IMR-90 (cell line): Measurements from ENCODE around the gene ASXL3.

ENCODE experiments used
- BHLHE40 ChIP-seq: fragments of 150-350 bp; IDR thresholded peaks from 2 replicates; pipeline ENCODE4 v1.6.1; 2016; ENCODE audit warnings: mild to moderate bottlenecking, low read depth, low read length
- CHD1 ChIP-seq: IDR thresholded peaks from 2 replicates; pipeline ENCODE4 v1.6.1; 2012; ENCODE audit warnings: low read depth, low read length, improper control_type of control experiment
- CTCF ChIP-seq: conservative IDR thresholded peaks from 2 replicates; pipeline ENCODE4 v1.5.1; 2012; ENCODE audit warnings: mild to moderate bottlenecking, low read depth, low read length, improper control_type of control experiment
- FOS ChIP-seq: fragments of 150-350 bp; IDR thresholded peaks from 2 replicates; pipeline ENCODE4 v1.6.1; 2016; ENCODE audit warnings: low read depth, low read length
- MAFK ChIP-seq: IDR thresholded peaks from 2 replicates; pipeline ENCODE4 v1.6.1; 2012; ENCODE audit warnings: low read depth, low read length, improper control_type of control experiment
- MAZ ChIP-seq: IDR thresholded peaks from 2 replicates; pipeline ENCODE4 v1.6.1; 2012; ENCODE audit warnings: low read depth, mild to moderate bottlenecking, low read length, improper control_type of control experiment, moderate library complexity, borderline replicate concordance
- MXI1 ChIP-seq: IDR thresholded peaks from 2 replicates; pipeline ENCODE4 v1.6.1; 2012; ENCODE audit warnings: low read depth, mild to moderate bottlenecking, low read length, moderate library complexity, borderline replicate concordance
- POLR2A ChIP-seq: IDR thresholded peaks from 2 replicates; pipeline ENCODE4 v1.6.1; 2012; ENCODE audit warnings: mild to moderate bottlenecking, low read depth, low read length
- RAD21 ChIP-seq: IDR thresholded peaks from 2 replicates; pipeline ENCODE4 v1.6.1; 2012; ENCODE audit warnings: low read length, improper control_type of control experiment
- RCOR1 ChIP-seq: IDR thresholded peaks from 2 replicates; pipeline ENCODE4 v1.6.1; 2012; ENCODE audit warnings: mild to moderate bottlenecking, low read length, improper control_type of control experiment; ENCODE audit not compliant: insufficient replicate concordance
- RFX5 ChIP-seq: IDR thresholded peaks from 2 replicates; pipeline ENCODE4 v1.8.0; 2012; ENCODE audit warnings: low read depth, mild to moderate bottlenecking, low read length, moderate library complexity
- SMC3 ChIP-seq: fragments of 150-350 bp; IDR thresholded peaks from 2 replicates; pipeline ENCODE4 v1.6.1; 2016; ENCODE audit warnings: low read depth, mild to moderate bottlenecking, antibody characterized with exemption, low read length, moderate library complexity
- USF2 ChIP-seq: fragments of 150-350 bp; IDR thresholded peaks from 2 replicates; pipeline ENCODE4 v1.6.1; 2017; ENCODE audit warnings: mild to moderate bottlenecking, antibody characterized with exemption, low read length, low read depth

- no peak for TF ChIP-seq CTCF
- no peak for TF ChIP-seq FOS
- no peak for TF ChIP-seq CHD1
- TF ChIP-seq MAZ, result no peak
- no peak for TF ChIP-seq RCOR1
- no peak for TF ChIP-seq RAD21
- TF ChIP-seq POLR2A, result no peak
- TF ChIP-seq BHLHE40, result no peak
- TF ChIP-seq SMC3, result no peak
- no peak for TF ChIP-seq USF2
- no peak for TF ChIP-seq MXI1
- TF ChIP-seq RFX5, result no peak
- no peak for TF ChIP-seq MAFK
Measured at GRCh38 chr18:33536904-33537303, 41.1 kb upstream of the ASXL3 start.
